Neural crest cell (in vitro differentiated cells): ENCODE data around the gene KDM4B. TPM values are rescaled to one million over a fixed set of nuclear protein-coding genes. Genes with fewer than 3 reads are reported as not detected.

Source experiments
- DNase-seq: peaks from one replicate; pipeline ENCODE4 v3.0.0; 2021; ENCODE audit warnings: low read depth, mixed read lengths, low spot score
- H3K27ac Mint-ChIP-seq: one replicate; pipeline ENCODE4 v1.8.0; 2021; ENCODE audit warnings: mild to moderate bottlenecking, mixed read lengths; ENCODE audit not compliant: unreplicated experiment
- H3K27me3 Mint-ChIP-seq: 2 replicates; pipeline ENCODE4 v1.8.0; 2021; ENCODE audit warnings: low read depth, mild to moderate bottlenecking, mixed read lengths
- H3K36me3 Mint-ChIP-seq: 2 replicates; pipeline ENCODE4 v1.8.0; 2021; ENCODE audit warnings: low read depth, mild to moderate bottlenecking, mixed read lengths
- H3K4me1 Mint-ChIP-seq: 2 replicates; pipeline ENCODE4 v1.8.0; 2021; ENCODE audit warnings: mixed read lengths
- H3K4me3 Mint-ChIP-seq: one replicate; pipeline ENCODE4 v1.8.0; 2021; ENCODE audit warnings: mild to moderate bottlenecking, mixed read lengths
- H3K9me3 Mint-ChIP-seq: 2 replicates; pipeline ENCODE4 v1.8.0; 2021; ENCODE audit warnings: mixed read lengths
- CTCF ChIP-seq: fragments of 200-600 bp; sonication (generic); conservative IDR thresholded peaks from 2 replicates; pipeline ENCODE4 v1.5.0; 2021; ENCODE audit warnings: antibody characterized with exemption, mild to moderate bottlenecking
- total RNA-seq: library from RNA; stranded (reverse); gene quantifications from 2 replicates; pipeline ENCODE4 v1.2.1, GENCODE V29; 2021

Gene KDM4B
- total RNA-seq, 1 donor from 2014 or later, result 45.4 TPM

- DNase-seq, result no peak
- Mint-ChIP-seq H3K27ac (peak overlapping the region; percentile 68), H3K27me3 (no peaks in the 10 kb centered on the region), H3K36me3 (peaks cover 17% of the 10 kb centered on the region), H3K4me3 (no peak overlapping the region), H3K4me1 (peaks cover 26% of the 10 kb centered on the region), H3K9me3 (peaks cover 4% of the 10 kb centered on the region)
- TF ChIP-seq CTCF, result no peak
These were observed 144.0 kb downstream of the KDM4B start for GRCh38 chr19:5112681-5113575.

- Mint-ChIP-seq H3K9me3 (peaks cover 4% of the 10 kb centered on the region), H3K27ac (no peak overlapping the region), H3K36me3 (peaks cover 17% of the 10 kb centered on the region), H3K27me3 (no peaks in the 10 kb centered on the region), H3K4me3 (no peak overlapping the region), H3K4me1 (peaks cover 26% of the 10 kb centered on the region)
- no peak for DNase-seq
- TF ChIP-seq CTCF, result no peak
These were observed 145.0 kb downstream of the KDM4B start for GRCh38 chr19:5113633-5114586.

DNA sequence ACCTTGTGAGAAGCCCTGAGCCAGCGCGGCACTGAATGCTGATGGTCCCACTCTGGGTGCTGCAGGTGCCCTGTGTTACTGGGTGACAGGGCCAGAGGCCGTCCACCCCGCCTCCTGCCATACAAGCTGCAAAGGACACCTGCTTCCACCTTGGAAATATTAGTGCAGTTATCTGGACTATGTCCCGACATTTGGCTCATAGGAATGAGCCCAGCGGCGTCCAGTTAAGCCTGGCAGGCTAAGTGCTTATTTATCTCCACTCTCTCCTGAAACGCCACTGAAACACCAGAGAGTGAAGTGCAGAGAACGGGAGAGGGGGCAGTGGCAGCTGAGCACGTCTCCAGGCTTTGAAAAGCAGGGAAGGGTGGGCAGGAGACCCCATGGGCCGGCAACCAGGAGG lies 145.8 kb downstream of the KDM4B start:
- Mint-ChIP-seq H3K27ac (peak overlapping the region; percentile 62), H3K4me1 (peaks cover 26% of the 10 kb centered on the region), H3K36me3 (peaks cover 17% of the 10 kb centered on the region), H3K9me3 (peaks cover 4% of the 10 kb centered on the region), H3K27me3 (no peaks in the 10 kb centered on the region), H3K4me3 (no peak overlapping the region)
- TF ChIP-seq CTCF, result no peak
- DNase-seq, result no peak

DNA sequence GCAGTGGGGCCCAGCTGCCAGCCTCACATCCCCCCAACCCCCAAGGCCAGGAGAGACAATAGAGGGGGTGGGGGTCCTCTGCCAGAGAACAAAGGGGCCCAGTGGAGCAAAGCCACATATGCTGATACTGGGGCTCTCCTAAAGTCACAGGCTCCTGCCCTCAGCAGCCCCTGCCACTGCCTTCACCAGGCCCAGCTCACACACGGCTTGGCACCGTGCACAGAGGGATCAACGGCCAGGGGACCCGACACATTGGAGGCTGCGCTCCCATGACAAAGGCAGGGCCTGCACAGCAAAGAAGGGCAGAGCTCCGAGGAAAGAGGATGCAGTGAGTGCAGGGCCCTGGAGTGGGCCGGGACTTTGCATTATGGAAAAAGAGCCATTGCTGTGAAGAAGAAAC lies 146.4 kb downstream of the KDM4B start:
- DNase-seq, result no peak
- H3K9me3 Mint-ChIP-seq, result peaks cover 4% of the 10 kb centered on the region
- no peaks in the 10 kb centered on the region for H3K27me3 Mint-ChIP-seq
- TF ChIP-seq CTCF, result no peak
- H3K27ac Mint-ChIP-seq, result peak overlapping the region; percentile 60
- H3K36me3 Mint-ChIP-seq, result peaks cover 17% of the 10 kb centered on the region
- no peak overlapping the region for H3K4me3 Mint-ChIP-seq
- peaks cover 26% of the 10 kb centered on the region for H3K4me1 Mint-ChIP-seq

GRCh38 chr19:5115771-5116202 lies 146.9 kb downstream of the KDM4B start:
- no peak for TF ChIP-seq CTCF

More at GRCh38 chr19:5115771-5116202, 146.9 kb downstream of the KDM4B start:
- peaks cover 26% of the 10 kb centered on the region for H3K4me1 Mint-ChIP-seq
- peaks cover 4% of the 10 kb centered on the region for H3K9me3 Mint-ChIP-seq
- no peak overlapping the region for H3K4me3 Mint-ChIP-seq
- H3K27ac Mint-ChIP-seq, result peak overlapping the region; percentile 60
- peaks cover 17% of the 10 kb centered on the region for H3K36me3 Mint-ChIP-seq
- DNase-seq, result no peak
- no peaks in the 10 kb centered on the region for H3K27me3 Mint-ChIP-seq
